K562 (cell line): ENCODE results near the gene DCDC2. TPM values are rescaled to one million over a fixed set of nuclear protein-coding genes. Genes with fewer than 3 reads are reported as not detected.

Experiments used
- ATAC-seq: fragments of 200-7000 bp; cut with Tn5 transposase; 3 replicates; pipeline ENCODE4 v1.9.1; 2020; ENCODE audit warnings: moderate library complexity
- BruUV-seq: library from RNA; stranded (reverse); fragments of 400-500 nt; replicated peaks from 2 replicates; lab custom pipeline; 2021; lab: Mats Ljungman, UMichigan
- CTCF ChIA-PET: fragments of 300-600 bp; formaldehyde crosslinking; extraction: SDS; loops from one replicate; lab custom pipeline; 2021; ENCODE audit warnings: low intra/inter-chr PET ratio; lab: Yijun Ruan, JAX
- POLR2A ChIA-PET: fragments of 300-600, 350-650 bp; sonication (Branson Sonifier 250); formaldehyde crosslinking; extraction: SDS; loops from one replicate; lab custom pipeline; 2021; ENCODE audit warnings: antibody characterized with exemption, inconsistent platforms; lab: Yijun Ruan, JAX
- DNase-seq, 4 experiments: peaks; one replicate each; pipeline versions ENCODE4 v3.0.0 to v3.0.0-alpha.2; 2011 to 2018; ENCODE audit warnings: low spot score in 3 of 4, mixed read lengths in 3 of 4; ENCODE audit errors: extremely low read depth in 1 of 4
- FAIRE-seq: peaks from 2 replicates; lab custom pipeline; 2011; peaks lifted over from hg19 to GRCh38; lab: Jason Lieb, UNC
- H2AFZ ChIP-seq: 2 replicates; pipeline ENCODE4 v1.6.0; 2011; ENCODE audit warnings: low read depth, low read length, control low read depth, inconsistent platforms
- H3K27ac ChIP-seq: fragments of 200-600 bp; 3 replicates; pipeline ENCODE4 v1.8.0; 2011; ENCODE audit warnings: low read depth, mild to moderate bottlenecking, control low read depth, inconsistent platforms, low read length, moderate library complexity, mixed read lengths; ENCODE audit errors: extremely low read depth
- H3K27me3 ChIP-seq, 2 experiments: fragments of 300-600 bp in 1 of 2; 2 replicates in 1 of 2; 3 replicates in 1 of 2; pipeline versions ENCODE4 v1.6.0 to v1.8.0; 2011; ENCODE audit warnings: inconsistent platforms in 2 of 2, low read length in 2 of 2, mild to moderate bottlenecking in 1 of 2, mixed read lengths in 1 of 2, moderate library complexity in 1 of 2; ENCODE audit not compliant: control insufficient read depth in 2 of 2, insufficient read depth in 2 of 2
- H3K36me3 ChIP-seq: fragments of 300-600 bp; 3 replicates; pipeline ENCODE4 v1.8.0; 2011; ENCODE audit warnings: mild to moderate bottlenecking, low read length, inconsistent platforms; ENCODE audit not compliant: control insufficient read depth, insufficient read depth
- H3K4me1 ChIP-seq, 2 experiments: fragments of 200-600 bp in 1 of 2; replicated peaks in 1 of 2; 2 replicates in 1 of 2; 3 replicates in 1 of 2; pipeline versions ENCODE4 v1.5.1 to v1.8.0; 2011; ENCODE audit warnings: inconsistent platforms in 2 of 2, low read length in 2 of 2, mild to moderate bottlenecking in 1 of 2, mixed read lengths in 1 of 2, moderate library complexity in 1 of 2; ENCODE audit not compliant: control insufficient read depth in 2 of 2, insufficient read depth in 2 of 2
- H3K4me2 ChIP-seq: 2 replicates; pipeline ENCODE4 v1.6.1; 2011; ENCODE audit warnings: low read length, control low read depth, inconsistent platforms, mixed read lengths; ENCODE audit not compliant: insufficient read depth
- H3K4me3 ChIP-seq: fragments of 200-600 bp; sonication (generic), shearing (Covaris generic); 2 replicates; pipeline ENCODE4 v1.5.1; 2016; ENCODE audit warnings: control low read depth, inconsistent platforms
- H3K79me2 ChIP-seq: fragments of 200-600 bp; 3 replicates; pipeline ENCODE4 v1.8.0; 2011; ENCODE audit warnings: low read length, inconsistent platforms; ENCODE audit not compliant: control insufficient read depth, insufficient read depth
- H3K9ac ChIP-seq, 2 experiments: 2 replicates each; pipeline versions ENCODE4 v1.6.0 to v1.6.1; 2011; ENCODE audit warnings: low read depth in 2 of 2, low read length in 2 of 2, control low read depth in 1 of 2, inconsistent platforms in 1 of 2, mild to moderate bottlenecking in 1 of 2, mixed read lengths in 1 of 2; ENCODE audit not compliant: insufficient read depth in 1 of 2
- H3K9me1 ChIP-seq: one replicate; pipeline ENCODE4 v1.6.0; 2011; ENCODE audit warnings: inconsistent platforms, mild to moderate bottlenecking, low read length, moderate library complexity; ENCODE audit not compliant: control insufficient read depth, insufficient read depth
- H3K9me3 ChIP-seq: replicated peaks from 2 replicates; pipeline ENCODE4 v1.5.1; 2011; ENCODE audit warnings: low read depth, low read length, inconsistent platforms; ENCODE audit not compliant: control insufficient read depth, insufficient read depth
- H4K20me1 ChIP-seq: replicated peaks from 2 replicates; pipeline ENCODE4 v1.6.1; 2011; ENCODE audit warnings: low read length, inconsistent platforms, mixed read lengths; ENCODE audit not compliant: control insufficient read depth, insufficient read depth
- COPS2 ChIP-seq: fragments of 450-650 bp; conservative IDR thresholded peaks from 2 replicates; pipeline ENCODE4 v1.6.1; 2016; ENCODE audit warnings: mild to moderate bottlenecking, moderate library complexity
- CREB3 ChIP-seq: fragments of 450-650 bp; conservative IDR thresholded peaks from 2 replicates; pipeline ENCODE4 v1.6.1; 2016; ENCODE audit warnings: missing genetic modification characterization, low read depth, mild to moderate bottlenecking, missing compliant biosample characterization, moderate library complexity
- MAFG ChIP-seq: fragments of 450-650 bp; conservative IDR thresholded peaks from 2 replicates; pipeline ENCODE4 v1.6.1; 2016; ENCODE audit warnings: missing genetic modification characterization, missing compliant biosample characterization
- MECOM ChIP-seq: fragments of 250-450 bp; sonication (Bioruptor Pico); IDR thresholded peaks from 2 replicates; pipeline ENCODE4 v1.8.0; 2022; ENCODE audit warnings: inconsistent platforms
- MIER1 ChIP-seq: fragments of 450-650 bp; IDR thresholded peaks from 2 replicates; pipeline ENCODE4 v1.6.1; 2016; ENCODE audit warnings: antibody characterized with exemption, mild to moderate bottlenecking, low read depth
- RAD21 ChIP-seq, 2 experiments: fragments of 250-450 bp in 1 of 2; fragments of 450-650 bp in 1 of 2; sonication (Bioruptor Pico) in 1 of 2; formaldehyde crosslinking in 1 of 2; IDR thresholded peaks in 1 of 2; conservative IDR thresholded peaks in 1 of 2; 2 replicates each; pipeline versions ENCODE4 v1.4.0 to v1.8.0; 2020 to 2022; ENCODE audit warnings: mild to moderate bottlenecking in 2 of 2, moderate library complexity in 1 of 2
- SMARCA5 ChIP-seq: fragments of 450-650 bp; IDR thresholded peaks from 2 replicates; pipeline ENCODE4 v1.6.1; 2016
- TCF7L2 ChIP-seq: fragments of 150-350 bp; IDR thresholded peaks from 2 replicates; pipeline ENCODE4 v1.6.1; 2016; ENCODE audit warnings: low read depth, mild to moderate bottlenecking, low read length, moderate library complexity
- THRAP3 ChIP-seq: fragments of 450-650 bp; IDR thresholded peaks from 2 replicates; pipeline ENCODE4 v1.6.1; 2016; ENCODE audit warnings: mild to moderate bottlenecking, inconsistent platforms, borderline replicate concordance
- ZNF23 ChIP-seq: fragments of 250-450 bp; sonication (Bioruptor Pico); IDR thresholded peaks from 2 replicates; pipeline ENCODE4 v1.4.0; 2020; ENCODE audit warnings: mild to moderate bottlenecking
- ZNF3 ChIP-seq: fragments of 250-450 bp; sonication (Bioruptor Pico); IDR thresholded peaks from 2 replicates; pipeline ENCODE4 v1.5.0; 2021; ENCODE audit warnings: mild to moderate bottlenecking, moderate library complexity
- ZNF586 ChIP-seq: fragments of 450-650 bp; formaldehyde crosslinking; conservative IDR thresholded peaks from 2 replicates; pipeline ENCODE4 v1.4.0; 2020; ENCODE audit warnings: mild to moderate bottlenecking, moderate library complexity
- WGBS: fragments of 100-300 bp; shearing (Covaris generic); methylation state at CpG from one replicate; pipeline ENCODE4 v1.1.6; 2016; ENCODE audit warnings: low coverage, mixed read lengths; ENCODE audit not compliant: insufficient coverage; ENCODE audit errors: missing lambda C conversion rate; 5-methylcytosine and 5-hydroxymethylcytosine counted together
- in situ Hi-C: fragments of 300-500 bp; cut with MboI; formaldehyde crosslinking; loops from 4 replicates; pipeline ENCODE4 v1.15.0; 2018; ENCODE audit warnings: inconsistent platforms, mixed read lengths
- intact Hi-C: fragments of 100-400 bp; cut with micrococcal nuclease; formaldehyde crosslinking; loops from 2 replicates; pipeline ENCODE4 v1.14.2; 2022
- polyA plus RNA-seq, 8 experiments: library from polyadenylated mRNA; depleted of rRNA in 4 of 8; stranded (reverse) in 5 of 8; unstranded in 3 of 8; fragments of >200 nt; fragmentation: Nextera tagmentation in 2 of 8; fragmentation: Illumina TruSeq in 1 of 8; extraction: Ambion mirVana in 2 of 8; extraction: Trizol in 1 of 8; gene quantifications; 2 replicates each; pipeline versions ENCODE4 v1.2.1 to v1.2.3, GENCODE V29; 2011 to 2014; ENCODE audit warnings: inconsistent platforms in 1 of 8, missing spikeins in 1 of 8
- total RNA-seq, 7 experiments: library from RNA; depleted of rRNA in 6 of 7; stranded (reverse); fragments of >200 nt in 6 of 7; fragmentation: Illumina TruSeq in 2 of 7; extraction: Trizol in 2 of 7; gene quantifications; 2 replicates each; pipeline versions ENCODE4 v1.2.1 to v1.2.3, GENCODE V29; 2011 to 2021; ENCODE audit warnings: low replicate concordance in 1 of 7
- TF ChIP-seq, protein P1 (sequence below): fragments of 450-650 bp; IDR thresholded peaks from 2 replicates; pipeline ENCODE4 v1.6.1; 2016

Gene DCDC2
- total and polyA plus RNA-seq, 9 of the 15 experiments (the other 6 are each of a cell fraction or from before 2014, with no cell fraction given): 0.04 TPM; not detected in 8

DNA sequence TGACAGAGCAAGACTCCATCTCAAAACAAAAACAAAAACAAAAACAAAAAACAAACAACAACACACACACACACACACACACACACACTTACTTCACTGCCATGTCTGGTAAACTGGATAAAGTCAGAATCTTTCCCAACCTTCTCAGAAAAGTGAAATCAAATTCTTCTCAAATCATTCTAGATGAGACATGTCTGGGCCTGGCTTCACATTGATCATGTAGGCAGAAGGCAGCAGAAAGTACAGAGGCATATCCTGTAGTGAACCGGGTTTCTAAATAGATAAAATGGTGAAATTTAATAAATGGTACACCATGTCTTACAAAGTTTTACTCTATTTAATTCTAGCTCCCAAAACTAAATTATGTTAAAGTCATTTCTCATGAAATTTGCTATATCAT, 30.0 kb upstream of the DCDC2 start:
- no peaks in the 10 kb centered on the region for H4K20me1 ChIP-seq
- no peak overlapping the region for H3K4me3 ChIP-seq
- ATAC-seq (no peak), DNase-seq (no peak), FAIRE-seq (no peak)
- no peak overlapping the region for H2AFZ ChIP-seq
- no TSS peak for BruUV-seq
- TF ChIP-seq ZNF586 (CRISPR knock-in tag): no peak
- TF ChIP-seq MAFG: 0 out of 2 replicates have a peak, but pooled peaks have one; percentile 16
- TF ChIP-seq ZNF23 (CRISPR knock-in tag): no peak
- H3K9ac ChIP-seq: no peak overlapping the region
- intact Hi-C loops (no loop called here), in situ Hi-C loops (loop anchor here (5.0 kb wide), 1 partner anchor 106 kb away; no protein-coding TSS in a partner anchor)
- ChIA-PET POLR2A (interaction anchor here (1.3 kb wide), 1 partner anchor 12 kb away, joined by 3 read pairs; no protein-coding TSS in a partner anchor), CTCF (interaction anchor here (0.7 kb wide), 1 partner anchor 105 kb away, joined by 3 read pairs; no protein-coding TSS in a partner anchor)
- peaks cover 0 to 6% of the 10 kb centered on the region in 2 experiments; a peak in 1 of 5 replicates for H3K4me1 ChIP-seq
- H3K79me2 ChIP-seq: no peaks in the 10 kb centered on the region
- no peaks in the 10 kb centered on the region for H3K36me3 ChIP-seq
- H3K4me2 ChIP-seq: no peak overlapping the region
- H3K27ac ChIP-seq: no peak overlapping the region
- no peaks in the 10 kb centered on the region for H3K9me1 ChIP-seq
- H3K9me3 ChIP-seq: no peaks in the 10 kb centered on the region
- WGBS: 21% methylated on average over 1 of the region's 1 CpG
- peaks cover 3 to 9% of the 10 kb centered on the region in 2 experiments; a peak in 1 of 5 replicates for H3K27me3 ChIP-seq

DNA sequence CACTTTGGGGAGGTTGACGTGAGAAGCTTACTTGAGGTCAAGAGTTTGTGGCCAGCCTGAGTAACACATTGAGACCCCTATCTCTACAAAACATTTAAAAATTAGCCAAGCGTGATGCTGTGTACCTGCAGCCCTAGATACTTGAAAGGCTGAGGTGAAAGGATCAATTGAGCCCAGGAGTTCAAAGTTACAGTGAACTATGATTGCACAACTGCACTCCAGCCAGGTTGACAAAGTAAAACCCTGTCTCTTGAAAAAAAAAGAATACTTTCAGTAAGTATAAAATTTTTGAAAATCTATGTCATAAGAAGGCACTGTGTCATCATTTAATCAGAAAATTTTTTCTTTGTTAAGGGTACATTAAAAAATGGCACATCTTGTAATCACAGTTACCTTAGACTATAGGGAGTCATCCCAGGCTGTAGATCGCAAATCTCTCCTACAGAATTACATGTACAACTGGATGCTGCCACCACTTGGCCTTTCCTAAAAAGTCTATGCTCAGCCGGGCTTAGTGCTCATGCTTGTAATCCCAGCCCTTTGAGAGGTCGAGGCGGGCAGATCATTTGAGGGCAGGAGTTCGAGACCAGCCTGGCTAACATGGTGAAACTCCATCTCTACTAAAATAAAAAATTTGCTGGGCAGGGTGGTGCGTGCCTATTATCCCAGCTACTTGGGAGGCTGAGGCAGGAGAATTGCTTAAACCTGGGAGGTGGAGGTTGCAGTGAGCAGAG, 27.8 kb upstream of the DCDC2 start:
- no peak overlapping the region for H3K27ac ChIP-seq
- no peaks in the 10 kb centered on the region for H3K9me3 ChIP-seq
- H3K9ac ChIP-seq: no peak overlapping the region
- in situ Hi-C loops: loop anchor here (5.0 kb wide), 1 partner anchor 103 kb away; no protein-coding TSS in a partner anchor
- intact Hi-C loops: no loop called here
- H3K36me3 ChIP-seq: no peaks in the 10 kb centered on the region
- no peaks in the 10 kb centered on the region for H3K9me1 ChIP-seq
- ChIA-PET POLR2A (interaction anchor here (1.3 kb wide), 1 partner anchor 109 kb away, joined by 4 read pairs; the partner anchor contains the start of gene ALDH5A1), CTCF (interaction anchor here (1.1 kb wide), 1 partner anchor 103 kb away, joined by 5 read pairs; no protein-coding TSS in a partner anchor)
- H2AFZ ChIP-seq: no peak overlapping the region
- H3K27me3 ChIP-seq: peaks cover 3 to 13% of the 10 kb centered on the region in 2 experiments; a peak in 2 of 5 replicates
- no peak overlapping the region for H3K4me3 ChIP-seq
- peaks cover 0 to 6% of the 10 kb centered on the region in 2 experiments; a peak in 1 of 5 replicates for H3K4me1 ChIP-seq
- WGBS: 4% methylated on average over 8 of the region's 8 CpGs
- no peak for DNase-seq
- BruUV-seq: no TSS peak
- no peaks in the 10 kb centered on the region for H3K79me2 ChIP-seq
- no peak for FAIRE-seq
- no peaks in the 10 kb centered on the region for H4K20me1 ChIP-seq
- no peak overlapping the region for H3K4me2 ChIP-seq
- ATAC-seq: no peak
- TF ChIP-seq, protein P1, sequence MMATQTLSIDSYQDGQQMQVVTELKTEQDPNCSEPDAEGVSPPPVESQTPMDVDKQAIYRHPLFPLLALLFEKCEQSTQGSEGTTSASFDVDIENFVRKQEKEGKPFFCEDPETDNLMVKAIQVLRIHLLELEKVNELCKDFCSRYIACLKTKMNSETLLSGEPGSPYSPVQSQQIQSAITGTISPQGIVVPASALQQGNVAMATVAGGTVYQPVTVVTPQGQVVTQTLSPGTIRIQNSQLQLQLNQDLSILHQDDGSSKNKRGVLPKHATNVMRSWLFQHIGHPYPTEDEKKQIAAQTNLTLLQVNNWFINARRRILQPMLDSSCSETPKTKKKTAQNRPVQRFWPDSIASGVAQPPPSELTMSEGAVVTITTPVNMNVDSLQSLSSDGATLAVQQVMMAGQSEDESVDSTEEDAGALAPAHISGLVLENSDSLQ: no peak
- TF ChIP-seq RAD21 (CRISPR knock-in tag; conservative IDR thresholded peaks at IDR 0.05 in 1 of 2, IDR thresholded peaks at IDR 0.05 in 1 of 2) (peak in 1 of 2 experiments; percentile 5; a peak in 1 of 4 replicates), SMARCA5 (no peak), MECOM (no peak), CREB3 (tag) (no peak), TCF7L2 (no peak), THRAP3 (no peak), ZNF3 (CRISPR knock-in tag) (no peak), MIER1 (no peak), COPS2 (no peak)
